ENCODE measurements around the gene MAP4K1.

The MAP4K1 gene

DNA sequence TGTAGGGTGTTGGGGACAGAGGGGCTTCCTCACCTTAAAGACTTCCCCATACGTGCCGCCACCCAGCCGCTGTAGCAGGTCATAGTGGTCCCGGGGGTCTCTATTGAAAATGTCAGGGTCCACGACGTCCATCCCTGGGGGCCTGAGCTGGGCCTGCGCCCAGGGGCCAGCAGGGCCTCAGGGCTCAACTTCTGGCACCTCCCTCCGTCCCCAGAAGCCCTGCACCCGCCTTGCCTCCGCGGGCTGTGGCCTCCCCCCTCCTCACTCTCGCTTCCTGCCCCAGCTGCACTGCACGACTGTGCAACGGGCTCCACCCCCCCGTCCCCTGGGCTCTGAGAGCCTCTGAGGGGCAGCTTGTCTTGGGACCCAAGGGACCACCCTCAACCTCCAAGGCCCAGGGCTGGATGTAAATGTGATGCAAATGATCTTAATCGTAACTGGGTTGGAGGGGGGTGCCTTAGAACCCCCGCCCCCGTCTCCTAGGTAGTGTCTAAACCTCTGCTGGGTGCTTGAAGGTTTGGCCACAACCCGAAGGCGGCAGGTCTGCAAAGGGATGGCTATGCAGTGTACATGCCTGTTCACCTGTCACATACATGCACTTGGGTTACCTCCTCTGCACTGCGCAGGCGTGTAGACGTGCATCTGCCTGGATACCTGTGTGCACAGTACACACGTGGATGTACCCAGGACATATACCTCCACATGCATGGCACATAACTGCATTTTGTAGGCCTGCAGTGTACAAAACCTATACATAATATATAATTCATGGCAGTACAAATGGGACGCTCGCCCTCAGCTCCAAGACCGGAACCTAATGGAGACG lies at the start of gene MAP4K1:
Gene MAP4K1, minus strand, starts transcription at position 190 of the 826 bp plus-strand sequence. Its CDS starts 58 bp downstream, at position 132.
- peak; percentile 39 to 47 (median 45) for DNase-seq (ENCODE audit: low read depth in 3 of 3)

DNA sequence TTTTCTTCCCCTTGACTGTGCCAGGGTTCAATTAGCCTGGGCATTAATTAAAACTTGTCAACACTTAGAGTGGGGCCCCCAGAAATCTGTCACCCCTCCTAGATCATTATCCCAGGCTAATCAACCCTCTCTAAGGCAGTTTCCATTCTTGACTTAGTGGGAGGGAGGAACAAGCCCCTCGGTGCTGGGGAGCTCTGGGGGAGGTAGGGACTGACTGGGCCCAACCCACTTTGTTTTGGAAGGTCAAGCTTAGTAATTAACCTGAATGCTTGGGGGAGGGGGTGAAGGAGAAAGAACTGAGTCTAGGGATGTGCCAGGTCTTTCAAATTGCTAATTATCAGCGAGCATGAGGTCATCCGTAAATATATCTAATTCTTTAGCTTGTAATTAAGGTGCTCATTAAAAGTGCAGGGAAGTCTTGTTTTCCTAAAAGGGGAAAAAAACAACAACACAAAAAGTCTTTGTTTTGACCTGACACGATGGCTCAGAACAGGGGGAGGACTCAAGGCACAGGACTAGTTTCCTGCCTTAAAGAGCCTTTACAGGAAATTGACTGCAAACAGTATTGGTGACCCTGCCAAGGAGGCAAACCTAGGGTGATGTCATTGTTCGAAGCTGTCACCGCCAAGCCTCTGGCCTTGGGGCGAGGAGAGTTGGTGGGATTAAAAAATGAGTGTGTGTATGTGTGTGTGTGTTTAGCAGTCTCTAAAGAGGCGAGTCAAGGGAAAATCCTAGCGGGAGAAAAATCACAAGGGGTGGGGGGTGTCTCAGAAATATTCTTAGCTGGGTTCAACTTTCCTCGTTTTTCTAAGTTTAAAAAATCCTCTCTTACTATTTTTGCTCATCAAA lies 49.1 kb upstream of the MAP4K1 start:
- DNase-seq (ENCODE audit: low read depth in 3 of 3) = no peak

DNA sequence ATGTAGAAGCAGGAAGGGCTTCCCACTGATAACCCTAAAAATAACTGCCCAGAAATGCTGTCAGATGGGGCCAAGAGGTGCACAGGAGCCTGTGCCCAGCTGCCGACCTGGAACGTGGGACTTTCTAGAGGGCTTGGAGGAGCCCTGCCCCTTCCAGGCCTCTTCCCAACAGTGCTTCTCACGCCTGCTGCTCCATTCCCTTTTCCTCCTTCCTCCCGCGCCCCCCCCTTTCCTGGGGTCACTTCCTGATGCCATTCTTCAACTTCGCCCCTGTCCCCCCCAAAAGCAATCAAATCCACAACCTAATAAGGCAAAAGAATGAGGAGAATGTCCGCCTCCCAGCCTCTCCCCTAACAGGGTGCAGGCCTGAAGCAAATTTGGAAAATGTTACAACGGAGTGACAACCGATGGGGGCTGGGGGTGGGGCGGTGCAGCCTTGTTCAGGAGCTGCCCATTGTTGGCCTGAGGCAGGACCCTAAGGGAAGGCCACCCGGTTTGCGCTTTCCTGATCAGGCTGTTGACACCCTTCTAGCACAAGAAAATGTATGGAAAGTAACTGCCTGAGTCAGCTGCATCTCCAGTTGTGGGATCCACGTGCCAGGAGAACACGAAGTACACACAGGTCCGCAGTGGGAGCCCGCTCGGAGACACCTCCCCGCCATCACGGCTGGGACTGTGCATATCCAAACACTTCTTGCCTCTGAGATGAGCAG lies 48.4 kb upstream of the MAP4K1 start:
- DNase-seq (ENCODE audit: low read depth in 3 of 3) = no peak

DNA sequence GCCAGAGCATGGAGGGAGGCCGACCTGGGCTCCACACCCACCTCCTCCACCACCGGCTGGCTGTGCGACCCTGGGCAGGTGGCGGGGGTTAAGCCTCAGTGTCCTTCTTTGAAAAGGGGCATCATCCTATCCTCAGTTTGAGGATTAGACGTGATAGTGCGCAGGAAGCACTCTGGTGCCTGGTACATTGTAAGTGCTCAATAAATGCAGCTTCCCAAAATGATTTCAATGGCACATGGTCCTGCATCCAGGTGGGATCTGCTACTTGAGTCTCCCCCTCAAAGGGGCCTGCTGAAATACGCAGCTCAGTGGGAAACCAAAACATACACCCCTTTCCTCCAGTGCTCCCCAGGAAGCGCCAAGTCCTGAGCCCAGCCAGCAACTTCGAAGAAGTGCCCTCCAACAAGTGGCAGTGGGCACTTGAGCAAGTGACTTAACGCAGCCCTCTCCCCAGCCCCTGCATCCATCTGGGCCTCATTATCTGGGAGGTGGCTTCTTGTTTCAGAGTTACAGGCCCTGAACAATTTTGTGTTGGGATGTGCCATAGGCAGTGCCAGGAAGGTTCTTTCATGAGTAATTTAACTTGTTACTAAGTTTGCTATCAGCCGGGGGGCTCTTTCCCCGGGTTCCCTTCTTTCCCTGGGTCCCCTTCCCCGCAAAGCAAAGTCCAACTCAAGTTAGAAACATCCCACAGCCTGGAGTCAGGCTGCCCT lies 47.6 kb upstream of the MAP4K1 start:
- DNase-seq (ENCODE audit: low read depth in 3 of 3) = no peak

DNA sequence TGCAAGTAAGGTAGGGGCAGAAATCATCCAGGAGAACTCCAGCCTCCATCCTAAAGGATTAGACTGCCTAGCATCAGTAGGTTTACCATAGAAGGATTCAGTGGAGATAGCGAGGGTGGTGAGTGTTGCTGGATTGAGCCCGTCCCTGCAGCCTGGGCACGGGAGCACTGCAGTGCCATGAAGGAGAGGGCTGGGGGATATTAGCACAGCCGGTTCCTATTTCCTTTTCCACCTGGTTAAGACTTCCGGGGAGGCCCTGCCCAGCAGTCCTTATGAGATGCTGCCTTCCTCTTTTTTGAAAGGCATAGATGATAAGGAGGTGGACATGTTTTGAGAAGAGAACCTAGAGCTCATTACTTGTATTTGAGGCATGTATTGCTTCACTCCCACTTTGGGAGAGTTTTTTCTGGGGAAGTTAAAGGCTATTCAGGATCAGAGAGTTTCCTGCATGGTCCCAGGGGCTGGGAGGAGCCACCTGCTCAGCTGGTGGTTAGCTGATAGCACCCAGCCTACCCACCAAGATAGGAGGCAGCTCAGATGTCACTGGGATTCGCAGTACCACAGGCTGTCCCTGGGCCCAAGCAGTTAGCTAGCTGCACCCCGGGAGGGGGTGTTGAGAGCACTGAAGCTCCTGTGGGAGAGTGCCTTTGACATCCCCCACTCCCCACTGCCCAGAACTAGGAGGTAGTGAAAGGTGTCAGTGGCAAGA lies 46.9 kb upstream of the MAP4K1 start:
- no peak for DNase-seq (ENCODE audit: low read depth in 3 of 3)

DNA sequence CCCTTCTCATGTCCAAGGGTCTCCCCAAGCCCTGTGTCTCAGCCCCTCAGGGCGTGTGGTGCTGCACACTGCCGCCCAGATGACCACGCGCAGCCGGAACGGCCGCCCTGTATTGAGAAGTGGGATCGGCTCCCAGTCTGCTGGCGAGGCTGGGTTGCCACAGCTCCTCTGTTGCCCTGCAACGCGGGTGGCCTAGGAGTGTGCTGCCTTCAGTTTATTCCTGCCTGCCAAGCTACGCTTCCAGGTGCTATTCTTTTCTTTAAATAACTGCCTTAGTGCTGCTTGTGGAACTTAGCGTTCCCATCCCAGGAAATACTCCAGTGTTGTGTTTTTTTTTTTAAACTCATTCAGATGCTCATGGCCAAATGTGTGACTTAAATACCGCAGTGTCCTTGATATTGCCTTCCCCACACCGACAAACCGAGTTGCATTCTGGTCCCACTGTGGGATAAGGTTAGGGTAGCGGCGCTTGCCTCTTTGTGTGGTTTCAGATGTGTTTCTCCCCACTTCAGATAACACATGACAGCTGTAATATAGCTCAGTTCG lies 46.3 kb upstream of the MAP4K1 start:
- no peak for DNase-seq (ENCODE audit: low read depth in 3 of 3)

DNA sequence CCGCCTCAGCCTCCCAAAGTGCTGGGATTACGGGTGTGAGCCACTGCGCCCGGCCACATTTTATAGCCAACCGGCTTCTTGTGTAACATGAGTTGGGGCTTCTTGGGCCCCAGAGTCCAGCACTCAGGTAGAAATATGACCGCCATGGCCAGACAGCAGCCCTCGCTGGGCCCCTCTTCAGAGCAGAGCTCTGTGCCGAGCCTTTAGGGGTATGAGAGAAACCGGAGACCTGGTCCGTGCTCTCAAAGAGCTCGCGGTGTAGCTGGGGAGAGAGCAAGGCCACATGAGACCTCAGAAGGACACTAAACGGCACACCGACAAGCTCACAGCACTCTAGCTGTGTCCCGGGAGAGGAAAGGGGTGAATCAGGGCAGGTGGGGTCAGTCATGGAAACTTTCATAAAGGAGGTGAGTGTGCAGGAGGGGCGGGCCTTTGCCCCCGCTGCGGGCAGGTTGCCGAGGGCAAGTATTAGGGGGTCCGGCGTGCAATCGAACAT lies 45.5 kb upstream of the MAP4K1 start:
- no peak for DNase-seq (ENCODE audit: low read depth in 3 of 3)

DNA sequence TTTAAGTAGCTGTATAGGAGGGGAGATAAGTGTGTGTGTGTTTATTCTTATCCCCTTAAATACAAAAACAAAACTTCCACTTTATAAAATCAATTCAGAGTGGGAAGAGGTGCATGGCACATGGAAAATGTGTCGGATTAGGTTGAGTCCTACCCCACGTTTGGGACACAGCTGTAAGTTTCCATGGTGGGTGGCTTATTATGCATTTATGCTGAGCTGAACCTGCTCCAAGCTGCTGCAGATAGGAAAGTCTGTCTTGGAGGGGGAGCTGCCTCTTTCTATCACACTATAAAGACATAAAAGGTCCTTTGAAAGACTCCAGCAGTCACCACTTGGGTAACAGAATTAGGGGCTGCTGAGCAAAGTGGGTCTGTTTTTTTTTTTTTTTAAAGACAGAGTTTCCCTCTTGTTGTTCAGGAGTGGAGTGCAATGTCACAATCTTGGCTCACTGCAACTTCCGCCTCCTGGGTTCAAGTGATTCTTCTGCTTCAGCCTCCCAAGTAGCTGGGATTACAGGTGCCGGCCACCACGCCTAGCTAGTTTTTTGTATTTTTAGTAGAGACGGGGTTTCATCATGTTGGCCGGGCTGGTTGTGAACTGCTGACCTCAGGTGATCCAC lies 44.9 kb upstream of the MAP4K1 start:
- DNase-seq (ENCODE audit: low read depth in 3 of 3) = no peak

DNA sequence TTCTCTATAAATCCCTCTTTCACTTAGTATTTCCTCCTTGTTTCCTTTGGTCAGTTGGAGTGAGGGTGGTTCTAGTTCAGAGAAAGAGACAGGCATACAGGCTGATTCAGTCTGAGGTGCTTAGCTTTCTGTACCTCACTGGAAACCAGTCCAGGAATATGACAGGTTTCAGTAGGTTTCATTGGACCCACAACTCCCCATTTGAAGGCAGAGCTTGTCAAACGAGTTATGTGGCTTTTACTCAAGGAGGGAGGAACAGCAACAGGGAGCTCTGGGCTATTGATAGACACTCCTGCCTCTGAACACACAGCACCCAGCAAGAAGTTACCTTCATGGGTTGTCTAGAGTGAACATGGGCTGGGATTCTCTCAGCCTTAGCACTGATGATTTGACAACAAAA lies 44.2 kb upstream of the MAP4K1 start:
- no peak for DNase-seq (ENCODE audit: low read depth in 3 of 3)

DNA sequence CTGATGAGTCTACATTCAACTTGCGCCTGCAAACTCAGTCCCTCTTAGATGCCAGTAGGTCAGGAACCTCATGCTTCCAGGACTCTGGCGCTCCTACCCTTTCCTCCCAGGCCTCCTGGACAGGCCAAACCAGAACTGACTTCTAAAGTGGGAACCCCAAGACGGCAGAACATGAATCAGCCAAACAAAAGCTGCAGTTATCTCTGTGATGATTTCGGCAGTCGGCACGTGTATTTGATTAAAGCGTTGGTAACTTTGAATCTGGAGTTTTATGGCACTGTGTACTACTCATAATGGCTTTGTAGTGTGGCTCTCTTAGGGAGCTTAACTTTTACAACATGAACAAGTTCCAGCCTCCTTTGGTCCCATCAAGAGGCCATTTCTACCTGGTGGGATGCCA lies 43.4 kb upstream of the MAP4K1 start:
- DNase-seq (ENCODE audit: low read depth in 3 of 3) = no peak

DNA sequence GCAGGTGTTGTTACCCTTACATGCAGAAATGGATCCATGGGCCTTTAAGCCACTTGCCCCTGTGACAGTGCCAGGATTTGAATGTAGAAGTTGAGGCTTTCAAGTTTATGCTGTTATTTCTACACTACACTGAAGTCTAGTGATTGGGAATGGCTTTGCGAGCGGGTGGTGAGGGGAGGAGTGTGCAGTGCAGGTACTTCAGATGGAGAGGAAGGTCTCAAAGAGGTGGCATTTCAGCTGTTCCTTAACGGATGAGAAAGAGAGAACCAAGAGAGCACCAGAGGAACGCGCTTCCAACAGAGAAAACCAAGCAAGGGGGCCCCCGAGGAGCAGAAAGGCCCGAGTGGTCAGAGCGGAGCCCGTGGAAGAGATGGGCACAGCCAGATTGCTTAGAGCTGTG lies 43.0 kb upstream of the MAP4K1 start:
- no peak for DNase-seq (ENCODE audit: low read depth in 3 of 3)

DNA sequence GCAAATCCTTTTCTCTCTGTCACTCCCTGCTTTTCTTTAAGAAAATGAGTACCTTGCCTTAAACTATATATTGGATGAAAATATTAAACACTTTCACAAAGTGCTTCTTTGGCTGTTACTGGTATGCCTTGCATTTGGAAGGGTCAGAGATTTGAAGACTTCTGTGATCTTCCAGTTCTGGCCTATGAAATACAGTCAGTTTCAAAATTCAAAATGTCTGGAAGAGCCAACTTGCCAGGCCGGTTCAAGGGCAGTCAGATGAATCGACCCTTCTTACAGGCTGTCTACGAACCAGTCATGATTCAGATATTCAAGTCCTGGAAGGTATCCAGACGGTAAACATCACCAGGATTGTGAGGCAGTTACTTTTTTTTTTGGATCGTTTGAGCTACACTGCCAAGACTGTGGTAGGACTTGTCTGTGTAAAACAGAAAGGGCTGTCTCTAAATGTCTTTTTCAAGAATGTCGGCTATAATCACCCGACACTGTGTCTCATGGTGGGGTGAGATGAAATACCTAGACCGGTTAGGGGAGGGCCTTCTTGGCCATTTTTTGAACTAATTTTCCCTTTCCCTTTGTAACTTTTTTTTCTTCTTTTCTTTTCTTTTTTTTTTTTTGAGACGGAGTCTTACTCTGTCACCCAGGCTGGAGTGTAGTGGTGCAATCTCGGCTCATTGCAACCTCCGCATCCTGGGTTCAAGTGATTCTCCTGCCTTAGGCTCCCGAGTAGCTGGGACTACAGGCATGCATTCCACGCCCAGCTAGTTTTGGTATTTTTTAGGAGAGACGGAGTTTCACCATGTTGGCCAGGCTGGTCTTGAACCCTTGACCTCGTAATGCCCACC lies 40.9 kb upstream of the MAP4K1 start:
- DNase-seq (ENCODE audit: low read depth in 3 of 3) = no peak

DNA sequence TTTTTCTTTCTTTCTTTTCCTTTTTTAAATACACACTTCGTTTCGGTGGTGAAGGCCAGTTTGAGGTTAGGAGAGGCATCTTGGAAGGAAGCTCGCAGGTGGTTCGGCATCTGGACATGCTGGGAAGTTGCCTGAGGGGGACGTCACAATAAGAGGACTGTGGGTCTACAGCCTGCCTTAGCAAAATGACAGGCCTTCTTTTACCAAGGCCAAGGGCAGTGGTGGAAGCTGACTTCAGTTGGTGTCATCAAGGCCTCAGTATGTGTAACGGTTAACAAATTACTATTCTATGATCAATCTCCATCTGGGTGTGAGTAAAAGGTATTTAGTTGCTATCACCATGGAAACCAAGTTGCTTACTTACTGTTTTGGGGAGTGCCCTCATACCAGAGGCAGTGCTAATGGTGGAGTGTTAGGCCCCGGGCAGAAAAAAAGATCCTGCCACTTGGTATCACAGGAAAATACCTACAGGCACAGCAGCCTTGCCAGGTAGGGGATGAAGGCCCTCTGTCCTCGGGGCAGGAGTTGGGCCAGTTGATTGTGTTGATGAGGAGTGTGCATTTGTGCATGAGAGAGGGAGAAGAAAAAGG lies 40.0 kb upstream of the MAP4K1 start:
- DNase-seq (ENCODE audit: low read depth in 3 of 3) = no peak

DNA sequence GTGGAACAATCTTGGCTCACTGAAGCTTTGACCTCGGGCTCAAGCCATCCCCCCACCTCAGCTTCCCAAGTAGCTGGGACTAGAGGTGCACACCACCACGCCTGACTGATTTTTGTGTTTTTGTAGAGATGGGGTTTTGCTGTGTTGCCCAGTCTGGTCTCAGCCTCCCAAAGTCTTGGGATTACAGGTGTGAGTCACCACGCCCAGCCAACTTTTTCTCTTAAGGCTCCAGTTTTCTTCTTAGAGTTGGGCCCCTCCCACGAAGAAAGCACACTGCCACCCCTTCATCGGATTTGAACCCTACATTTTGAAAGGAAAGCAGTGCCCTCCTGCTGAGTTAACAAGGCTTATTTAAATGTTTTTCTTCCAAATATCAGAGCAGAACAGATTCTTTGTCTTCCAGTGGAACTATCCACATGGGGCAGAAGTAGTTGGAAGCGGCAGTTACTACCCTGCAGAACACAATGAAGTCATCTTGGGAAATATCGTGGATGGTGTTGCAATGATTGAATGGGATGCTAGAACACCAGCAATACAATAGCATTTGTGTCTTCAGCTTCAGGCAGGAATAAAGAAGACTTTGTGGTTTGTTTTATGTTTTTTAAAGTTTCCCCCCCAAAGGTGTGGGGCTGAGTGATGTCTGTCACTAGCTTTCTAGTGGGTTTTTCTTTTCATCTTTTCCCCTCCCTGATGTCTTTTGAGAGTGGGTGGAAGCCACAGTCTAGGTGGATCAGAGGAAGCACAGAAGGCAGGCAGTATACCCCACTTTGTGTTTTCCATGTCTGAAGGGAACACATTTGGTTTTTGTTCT lies 38.6 kb upstream of the MAP4K1 start:
- peak in 1 of 3 experiments; percentile 35 for DNase-seq (ENCODE audit: low read depth in 3 of 3)

DNA sequence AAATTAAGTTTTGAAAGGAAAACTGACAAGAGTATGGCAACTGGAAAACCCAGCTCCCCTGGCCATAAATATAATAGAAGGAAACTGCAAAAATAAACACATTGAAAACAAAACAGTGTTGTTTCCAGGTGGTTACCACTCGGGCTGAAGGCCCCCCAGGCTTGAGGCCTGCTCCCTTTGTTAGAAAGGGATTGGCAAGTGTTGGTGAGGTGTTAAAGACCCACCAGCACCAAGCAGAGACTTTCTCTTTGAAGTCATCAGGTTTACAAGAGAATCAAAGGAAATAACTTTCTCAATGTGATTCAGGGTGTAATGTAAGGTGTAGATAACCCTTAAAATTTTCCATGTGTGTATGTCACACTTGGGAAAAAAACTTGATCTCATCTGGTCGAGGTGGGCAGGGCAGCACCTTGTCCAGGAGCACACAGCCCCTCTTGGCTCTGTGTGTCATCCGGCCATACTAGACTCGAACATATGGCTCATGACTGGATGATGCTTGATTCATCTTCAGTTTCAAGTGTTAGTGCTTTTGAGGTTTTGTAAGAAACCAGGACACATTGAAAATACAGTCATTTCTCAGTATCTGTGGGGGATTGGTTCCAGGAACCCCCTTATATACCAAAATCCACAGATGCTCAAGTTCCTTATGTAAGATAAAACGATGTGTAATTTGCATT lies 37.5 kb upstream of the MAP4K1 start:
- no peak for DNase-seq (ENCODE audit: low read depth in 3 of 3)

DNA sequence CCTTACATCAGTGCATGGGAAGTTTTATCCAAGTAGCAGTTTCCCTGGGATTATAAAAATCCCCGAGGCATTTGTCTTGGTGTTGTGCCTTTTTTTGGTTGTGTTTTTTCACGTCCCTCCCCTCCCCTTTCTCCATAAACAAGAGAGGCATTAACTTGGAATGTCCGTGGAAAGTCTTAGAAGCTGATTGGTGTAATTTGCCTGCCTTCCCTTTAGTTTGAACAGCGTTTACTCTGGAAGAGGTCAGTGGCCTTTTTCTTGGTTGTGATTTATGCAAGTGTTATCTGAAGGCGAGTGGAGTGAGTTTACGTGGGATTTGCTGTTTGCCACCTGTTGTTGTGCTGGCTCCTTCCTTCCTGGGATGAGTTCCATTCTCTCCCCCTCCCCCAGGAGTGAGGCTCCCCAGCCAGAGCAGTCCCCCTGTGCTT lies 36.9 kb upstream of the MAP4K1 start:
- no peak for DNase-seq (ENCODE audit: low read depth in 3 of 3)

DNA sequence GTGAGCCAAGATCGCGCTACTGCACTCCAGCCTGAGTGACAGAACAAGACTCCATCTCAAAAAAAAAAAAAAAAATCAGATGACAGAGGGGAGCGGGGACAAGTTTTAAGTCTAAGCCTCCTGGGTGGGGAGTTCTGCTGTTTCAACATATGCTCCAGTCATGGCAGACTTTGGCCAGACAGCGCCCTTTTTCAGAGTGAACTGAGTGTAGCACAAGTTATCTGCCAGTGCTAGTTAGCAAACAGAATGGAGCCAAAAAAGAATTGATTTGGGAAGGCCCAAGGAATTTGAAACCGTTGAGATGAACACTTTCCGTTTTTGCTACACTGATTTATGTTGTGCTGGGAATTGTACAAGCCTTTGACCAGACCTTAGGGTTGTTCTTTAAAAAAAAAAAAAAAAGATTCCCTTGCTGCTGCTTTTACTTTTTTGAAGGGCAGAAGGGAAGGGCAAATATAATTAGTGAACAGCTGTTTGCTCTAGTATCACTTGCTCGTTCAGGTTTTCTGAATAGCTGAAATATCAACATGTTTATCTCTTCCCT lies 35.3 kb upstream of the MAP4K1 start:
- DNase-seq (ENCODE audit: low read depth in 3 of 3) = no peak
